H1 (cell line): ENCODE measurements around the gene MAP7D1. TPM values are rescaled to one million over a fixed set of nuclear protein-coding genes. Genes with fewer than 3 reads are reported as not detected.

ENCODE experiments used
- EP300 ChIP-seq, 2 experiments: IDR thresholded peaks; 1 replicate in 1 of 2; 2 replicates in 1 of 2; pipeline ENCODE4 v1.6.1; 2011 to 2012; ENCODE audit warnings: low read depth in 2 of 2, low read length in 2 of 2, mild to moderate bottlenecking in 2 of 2, borderline replicate concordance in 1 of 2, inconsistent platforms in 1 of 2, moderate library complexity in 1 of 2
- GABPA ChIP-seq: IDR thresholded peaks from 2 replicates; pipeline ENCODE4 v1.6.1; 2011; ENCODE audit warnings: mild to moderate bottlenecking, low read length, moderate library complexity, borderline replicate concordance; ENCODE audit not compliant: insufficient read depth
- HDAC6 ChIP-seq: IDR thresholded peaks from one replicate; pipeline ENCODE4 v1.7.1; 2012; ENCODE audit warnings: low read depth, mild to moderate bottlenecking, inconsistent platforms, low read length, moderate library complexity
- RFX5 ChIP-seq: IDR thresholded peaks from 2 replicates; pipeline ENCODE4 v1.6.1; 2011; ENCODE audit warnings: low read depth, low read length, improper control_type of control experiment, borderline replicate concordance
- SP1 ChIP-seq: IDR thresholded peaks from 2 replicates; pipeline ENCODE4 v1.6.1; 2011; ENCODE audit warnings: low read depth, low read length
- SP2 ChIP-seq: IDR thresholded peaks from 2 replicates; pipeline ENCODE4 v1.6.1; 2012; ENCODE audit warnings: mild to moderate bottlenecking, low read length, inconsistent platforms
- SP4 ChIP-seq: IDR thresholded peaks from 2 replicates; pipeline ENCODE4 v1.6.1; 2012; ENCODE audit warnings: low read length, inconsistent platforms
- SRF ChIP-seq: IDR thresholded peaks from 2 replicates; pipeline ENCODE4 v1.6.1; 2011; ENCODE audit warnings: mild to moderate bottlenecking, low read depth, low read length, moderate library complexity
- TEAD4 ChIP-seq: IDR thresholded peaks from 2 replicates; pipeline ENCODE4 v1.6.1; 2012; ENCODE audit warnings: low read depth, low read length, inconsistent platforms, mixed read lengths
- polyA plus RNA-seq, 7 experiments: library from polyadenylated mRNA; depleted of rRNA in 3 of 7; stranded (reverse) in 5 of 7; unstranded in 2 of 7; fragments of >200 nt in 5 of 7; fragments of 200-250 nt in 2 of 7; gene quantifications; 1 replicate in 5 of 7; 2 replicates in 1 of 7; 4 replicates in 1 of 7; pipeline versions ENCODE4 v1.2.1 to v1.2.3, GENCODE V29; 2011 to 2013; ENCODE audit warnings: missing spikeins in 2 of 7, mixed read lengths in 2 of 7
- total RNA-seq: library from RNA; stranded (reverse); fragmentation: NEBNext Ultra II Directional; extraction: Animal tissue kit (Norgen Biotek cat#: 25700); gene quantifications from 2 replicates; pipeline ENCODE4 v1.2.1, GENCODE V29; 2021
- TF ChIP-seq, protein P1 (sequence below): fragments of 300-600 bp; sonication (generic); IDR thresholded peaks from 2 replicates; pipeline ENCODE4 v1.7.1; 2012; ENCODE audit warnings: low read length, moderate library complexity, mild to moderate bottlenecking, inconsistent platforms; ENCODE audit not compliant: insufficient replicate concordance

MAP7D1 gene
- total and polyA plus RNA-seq, 2 of the 8 experiments (the other 6 are each of a cell fraction or from before 2014, with no cell fraction given), result 18.2 to 52.4 TPM

DNA sequence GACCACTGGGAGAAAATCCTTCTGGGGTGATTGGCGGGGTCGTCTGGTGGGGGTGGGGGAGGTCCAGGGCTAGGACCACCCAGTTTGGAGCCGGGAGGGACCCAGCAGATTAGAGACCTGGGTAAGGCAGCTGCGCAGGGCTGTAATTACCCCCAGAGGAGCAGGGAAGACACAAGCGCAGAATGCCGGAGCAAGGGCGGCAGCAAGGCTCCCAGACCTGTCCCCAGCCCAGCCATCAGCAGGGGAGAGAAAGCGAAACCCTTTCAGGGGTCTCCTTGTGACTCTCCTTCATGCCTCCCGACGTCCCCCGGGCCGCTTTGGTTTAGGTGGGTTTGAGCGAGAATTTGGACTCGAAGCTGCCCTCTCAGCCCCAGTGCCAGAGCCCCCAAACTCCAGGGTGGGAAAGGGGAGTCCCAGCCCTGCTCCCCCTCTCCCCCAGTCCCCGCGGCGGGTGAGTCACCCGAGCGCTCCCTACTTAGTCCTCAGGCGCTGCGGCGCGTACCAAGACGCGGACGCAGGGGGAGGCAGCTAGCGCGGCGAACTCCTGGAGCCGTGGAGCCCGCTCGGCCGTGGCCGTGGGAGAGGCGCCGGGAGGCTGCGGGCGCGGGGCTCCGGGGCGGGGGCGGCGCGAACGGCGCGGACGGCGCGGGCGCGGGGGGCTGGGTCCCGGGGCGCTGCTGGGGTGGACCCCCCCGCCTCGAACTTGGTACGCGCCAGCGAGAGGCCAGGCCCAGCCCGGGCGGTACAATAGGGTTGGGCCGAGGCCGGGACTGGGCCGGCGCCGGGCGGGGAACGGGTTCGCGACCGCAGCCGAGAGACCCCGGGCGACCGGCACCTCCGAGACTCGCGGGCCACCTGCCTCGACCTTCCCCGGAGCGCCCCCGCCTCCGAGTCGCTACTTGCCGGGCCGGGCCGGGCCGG lies at the start of gene MAP7D1 (continued):
- TF ChIP-seq GABPA (no peak), SP1 (no peak), SP4 (no peak), SP2 (no peak), EP300 (IDR thresholded peaks at IDR 0.05; ENCODE audit: borderline replicate concordance in 1 of 2, low read depth in 2 of 2, low read length in 2 of 2) (peak in 1 of 2 experiments; percentile 70; a peak in 2 of 3 replicates), HDAC6 (no peak), TEAD4 (no peak), SRF (no peak), RFX5 (no peak)
- TF ChIP-seq, protein P1, sequence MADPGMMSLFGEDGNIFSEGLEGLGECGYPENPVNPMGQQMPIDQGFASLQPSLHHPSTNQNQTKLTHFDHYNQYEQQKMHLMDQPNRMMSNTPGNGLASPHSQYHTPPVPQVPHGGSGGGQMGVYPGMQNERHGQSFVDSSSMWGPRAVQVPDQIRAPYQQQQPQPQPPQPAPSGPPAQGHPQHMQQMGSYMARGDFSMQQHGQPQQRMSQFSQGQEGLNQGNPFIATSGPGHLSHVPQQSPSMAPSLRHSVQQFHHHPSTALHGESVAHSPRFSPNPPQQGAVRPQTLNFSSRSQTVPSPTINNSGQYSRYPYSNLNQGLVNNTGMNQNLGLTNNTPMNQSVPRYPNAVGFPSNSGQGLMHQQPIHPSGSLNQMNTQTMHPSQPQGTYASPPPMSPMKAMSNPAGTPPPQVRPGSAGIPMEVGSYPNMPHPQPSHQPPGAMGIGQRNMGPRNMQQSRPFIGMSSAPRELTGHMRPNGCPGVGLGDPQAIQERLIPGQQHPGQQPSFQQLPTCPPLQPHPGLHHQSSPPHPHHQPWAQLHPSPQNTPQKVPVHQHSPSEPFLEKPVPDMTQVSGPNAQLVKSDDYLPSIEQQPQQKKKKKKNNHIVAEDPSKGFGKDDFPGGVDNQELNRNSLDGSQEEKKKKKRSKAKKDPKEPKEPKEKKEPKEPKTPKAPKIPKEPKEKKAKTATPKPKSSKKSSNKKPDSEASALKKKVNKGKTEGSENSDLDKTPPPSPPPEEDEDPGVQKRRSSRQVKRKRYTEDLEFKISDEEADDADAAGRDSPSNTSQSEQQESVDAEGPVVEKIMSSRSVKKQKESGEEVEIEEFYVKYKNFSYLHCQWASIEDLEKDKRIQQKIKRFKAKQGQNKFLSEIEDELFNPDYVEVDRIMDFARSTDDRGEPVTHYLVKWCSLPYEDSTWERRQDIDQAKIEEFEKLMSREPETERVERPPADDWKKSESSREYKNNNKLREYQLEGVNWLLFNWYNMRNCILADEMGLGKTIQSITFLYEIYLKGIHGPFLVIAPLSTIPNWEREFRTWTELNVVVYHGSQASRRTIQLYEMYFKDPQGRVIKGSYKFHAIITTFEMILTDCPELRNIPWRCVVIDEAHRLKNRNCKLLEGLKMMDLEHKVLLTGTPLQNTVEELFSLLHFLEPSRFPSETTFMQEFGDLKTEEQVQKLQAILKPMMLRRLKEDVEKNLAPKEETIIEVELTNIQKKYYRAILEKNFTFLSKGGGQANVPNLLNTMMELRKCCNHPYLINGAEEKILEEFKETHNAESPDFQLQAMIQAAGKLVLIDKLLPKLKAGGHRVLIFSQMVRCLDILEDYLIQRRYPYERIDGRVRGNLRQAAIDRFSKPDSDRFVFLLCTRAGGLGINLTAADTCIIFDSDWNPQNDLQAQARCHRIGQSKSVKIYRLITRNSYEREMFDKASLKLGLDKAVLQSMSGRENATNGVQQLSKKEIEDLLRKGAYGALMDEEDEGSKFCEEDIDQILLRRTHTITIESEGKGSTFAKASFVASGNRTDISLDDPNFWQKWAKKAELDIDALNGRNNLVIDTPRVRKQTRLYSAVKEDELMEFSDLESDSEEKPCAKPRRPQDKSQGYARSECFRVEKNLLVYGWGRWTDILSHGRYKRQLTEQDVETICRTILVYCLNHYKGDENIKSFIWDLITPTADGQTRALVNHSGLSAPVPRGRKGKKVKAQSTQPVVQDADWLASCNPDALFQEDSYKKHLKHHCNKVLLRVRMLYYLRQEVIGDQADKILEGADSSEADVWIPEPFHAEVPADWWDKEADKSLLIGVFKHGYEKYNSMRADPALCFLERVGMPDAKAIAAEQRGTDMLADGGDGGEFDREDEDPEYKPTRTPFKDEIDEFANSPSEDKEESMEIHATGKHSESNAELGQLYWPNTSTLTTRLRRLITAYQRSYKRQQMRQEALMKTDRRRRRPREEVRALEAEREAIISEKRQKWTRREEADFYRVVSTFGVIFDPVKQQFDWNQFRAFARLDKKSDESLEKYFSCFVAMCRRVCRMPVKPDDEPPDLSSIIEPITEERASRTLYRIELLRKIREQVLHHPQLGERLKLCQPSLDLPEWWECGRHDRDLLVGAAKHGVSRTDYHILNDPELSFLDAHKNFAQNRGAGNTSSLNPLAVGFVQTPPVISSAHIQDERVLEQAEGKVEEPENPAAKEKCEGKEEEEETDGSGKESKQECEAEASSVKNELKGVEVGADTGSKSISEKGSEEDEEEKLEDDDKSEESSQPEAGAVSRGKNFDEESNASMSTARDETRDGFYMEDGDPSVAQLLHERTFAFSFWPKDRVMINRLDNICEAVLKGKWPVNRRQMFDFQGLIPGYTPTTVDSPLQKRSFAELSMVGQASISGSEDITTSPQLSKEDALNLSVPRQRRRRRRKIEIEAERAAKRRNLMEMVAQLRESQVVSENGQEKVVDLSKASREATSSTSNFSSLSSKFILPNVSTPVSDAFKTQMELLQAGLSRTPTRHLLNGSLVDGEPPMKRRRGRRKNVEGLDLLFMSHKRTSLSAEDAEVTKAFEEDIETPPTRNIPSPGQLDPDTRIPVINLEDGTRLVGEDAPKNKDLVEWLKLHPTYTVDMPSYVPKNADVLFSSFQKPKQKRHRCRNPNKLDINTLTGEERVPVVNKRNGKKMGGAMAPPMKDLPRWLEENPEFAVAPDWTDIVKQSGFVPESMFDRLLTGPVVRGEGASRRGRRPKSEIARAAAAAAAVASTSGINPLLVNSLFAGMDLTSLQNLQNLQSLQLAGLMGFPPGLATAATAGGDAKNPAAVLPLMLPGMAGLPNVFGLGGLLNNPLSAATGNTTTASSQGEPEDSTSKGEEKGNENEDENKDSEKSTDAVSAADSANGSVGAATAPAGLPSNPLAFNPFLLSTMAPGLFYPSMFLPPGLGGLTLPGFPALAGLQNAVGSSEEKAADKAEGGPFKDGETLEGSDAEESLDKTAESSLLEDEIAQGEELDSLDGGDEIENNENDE, result no peak
